Aorta (tissue), 5 donors: ENCODE results near the gene RASSF5. TPM values are rescaled to one million over a fixed set of nuclear protein-coding genes. Genes with fewer than 3 reads are reported as not detected.
"Not testable (repeated sequence)": the region's sequence is repeated elsewhere in the genome, so short reads cannot be mapped to it uniquely, and the experiment has no call there.

Experiments
- ATAC-seq: fragments of 200-7000 bp; cut with Tn5 transposase; one replicate; pipeline ENCODE4 v1.9.1; 2022; ENCODE audit warnings: moderate library complexity; ENCODE audit not compliant: low FRiP score
- DNase-seq, 2 donors: peaks; one replicate each; pipeline ENCODE4 v3.0.0-alpha.2; 2020
- H3K27ac ChIP-seq, 2 donors: one replicate each; pipeline ENCODE4 v1.5.1; 2013; ENCODE audit warnings: low read length in 2 of 2, mild to moderate bottlenecking in 2 of 2, moderate library complexity in 2 of 2, control low read depth in 1 of 2, inconsistent platforms in 1 of 2, low read depth in 1 of 2
- H3K27me3 ChIP-seq, 2 donors: one replicate each; pipeline ENCODE4 v1.6.1; 2013; ENCODE audit warnings: control low read depth in 1 of 2, low read length in 1 of 2, mild to moderate bottlenecking in 1 of 2, moderate library complexity in 1 of 2; ENCODE audit not compliant: insufficient read depth in 2 of 2, control insufficient read depth in 1 of 2
- H3K36me3 ChIP-seq, 2 donors: one replicate each; pipeline ENCODE4 v1.6.1; 2013; ENCODE audit warnings: control low read depth in 1 of 2, low read length in 1 of 2, mild to moderate bottlenecking in 1 of 2; ENCODE audit not compliant: insufficient read depth in 2 of 2, control insufficient read depth in 1 of 2
- H3K4me1 ChIP-seq, 2 donors: one replicate each; pipeline ENCODE4 v1.6.1; 2013; ENCODE audit warnings: low read length in 2 of 2, control low read depth in 1 of 2, mild to moderate bottlenecking in 1 of 2, moderate library complexity in 1 of 2; ENCODE audit not compliant: insufficient read depth in 2 of 2, control insufficient read depth in 1 of 2
- H3K4me3 ChIP-seq, 2 donors: one replicate each; pipeline ENCODE4 v1.5.1; 2013; ENCODE audit warnings: low read length in 2 of 2, control low read depth in 1 of 2, mild to moderate bottlenecking in 1 of 2
- H3K9me3 ChIP-seq: one replicate; pipeline ENCODE4 v1.6.1; 2013; ENCODE audit warnings: mild to moderate bottlenecking, low read length; ENCODE audit not compliant: control insufficient read depth
- WGBS, 2 donors: extraction: QIAGEN DNeasy Blood & Tissue Kit; methylation state at CpG; one replicate each; pipeline ENCODE4 v1.1.7; 2013; 5-methylcytosine and 5-hydroxymethylcytosine counted together
- intact Hi-C, 2 donors: fragments of 100-400 bp; cut with DNase I; formaldehyde crosslinking; loops; one replicate each; pipeline versions ENCODE4 v1.14.2 to v1.15.0; 2022
- polyA plus RNA-seq, 2 donors: library from polyadenylated mRNA; stranded (reverse); fragments of 200-250 nt; gene quantifications; one replicate each; pipeline ENCODE4 v1.2.3, GENCODE V29; 2013
- total RNA-seq, 2 donors: library from RNA; stranded (reverse); fragmentation: NEBNext Ultra II Directional; extraction: Animal tissue kit (Norgen Biotek cat#: 25700); gene quantifications; one replicate each; pipeline ENCODE4 v1.2.1, GENCODE V29; 2021
- donor health status: healthy with polysubstance abuse.
- donor health status: Bipolar disorder and iron deficiency.
- donor health status: DM: no; HTN: no; CAD: no.
- donor health status: DM: no; HTN: no; CAD: no.
- donor health status: DM: yes; HTN: yes; CAD: no.

The RASSF5 gene
- total and polyA plus RNA-seq, 4 donors = 2.1 to 18.2 (median 9.9) TPM

DNA sequence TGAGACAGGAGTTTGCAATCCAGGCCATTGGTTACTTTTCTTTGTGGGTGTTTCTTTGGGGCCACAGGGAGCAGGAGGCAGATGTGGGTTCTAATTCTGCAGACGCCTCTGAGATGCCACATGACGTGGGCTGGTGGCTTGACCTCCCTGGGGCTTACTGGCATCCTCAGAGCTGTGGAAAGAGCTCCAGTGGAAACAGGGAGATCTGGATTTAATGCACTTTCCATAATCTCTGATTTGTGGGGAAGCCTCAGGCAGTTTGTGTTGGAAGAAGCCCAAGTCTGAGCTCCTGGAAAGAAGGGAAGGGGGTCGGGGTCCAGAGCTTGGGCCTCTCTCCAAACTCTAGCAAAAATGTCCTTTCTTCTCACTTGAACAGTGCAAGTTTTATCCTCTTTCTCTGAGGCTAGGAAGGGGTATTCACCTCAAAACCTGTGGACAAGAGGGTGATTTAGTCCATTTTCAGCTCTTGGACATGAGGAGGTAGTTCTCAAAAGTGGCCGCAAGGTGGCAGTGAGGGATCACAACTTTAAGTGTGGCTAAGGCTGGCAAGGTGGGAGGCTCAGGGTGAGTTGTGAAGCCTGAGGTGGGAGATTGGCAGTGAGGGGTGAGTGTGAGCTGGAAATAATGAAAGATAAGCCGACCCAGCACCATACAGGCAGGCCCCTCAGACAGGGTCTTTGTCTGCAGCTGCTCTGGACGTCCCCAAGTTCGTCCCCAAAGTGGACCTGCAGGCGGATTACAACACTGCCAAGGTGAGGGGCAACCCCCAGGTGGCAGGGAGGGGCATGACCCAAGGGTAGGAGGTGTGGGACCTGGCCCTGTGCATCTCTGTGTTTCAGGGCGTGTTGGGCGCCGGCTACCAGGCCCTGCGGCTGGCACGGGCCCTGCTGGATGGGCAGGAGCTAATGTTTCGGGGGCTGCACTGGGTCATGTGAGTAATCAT is 27.9 kb upstream of the RASSF5 start:
- WGBS, 2 donors = 72 to 76% methylated on average over 13 to 14 of the region's 14 CpGs
- H3K4me1 ChIP-seq = no peaks in the 10 kb centered on the region
- intact Hi-C loops = loop anchor here (5.0 to 10.0 kb wide), 2 partner anchors 185 to 433 kb away; no protein-coding TSS in a partner anchor
- H3K36me3 ChIP-seq = no peaks in the 10 kb centered on the region
- ATAC-seq (peak; percentile 53), DNase-seq (peak; percentile 71 to 88)
- no peaks in the 10 kb centered on the region for H3K27me3 ChIP-seq
- H3K4me3 ChIP-seq = no peak overlapping the region
- no peak overlapping the region for H3K27ac ChIP-seq
- no peaks in the 10 kb centered on the region for H3K9me3 ChIP-seq

DNA sequence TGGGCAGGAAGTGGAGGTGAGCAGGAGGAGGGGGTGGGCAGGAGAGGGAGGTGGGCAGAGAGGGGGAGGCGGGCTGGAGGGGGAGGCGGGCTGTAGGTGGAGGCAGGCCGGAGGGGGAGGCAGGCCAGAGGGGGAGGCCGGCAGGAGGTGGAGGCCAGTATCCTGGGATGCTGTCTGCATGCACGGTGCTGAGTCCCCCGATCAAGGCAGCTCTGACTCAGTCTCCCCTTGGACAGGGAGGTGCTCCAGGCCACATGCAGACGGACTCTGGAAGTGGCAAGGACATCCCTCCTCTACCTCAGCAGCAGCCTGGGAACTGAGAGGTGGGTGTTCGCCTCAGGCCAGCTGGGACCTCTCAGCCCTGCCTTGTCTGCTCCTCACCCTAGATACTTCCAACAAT is 27.1 kb upstream of the RASSF5 start:
- H3K4me1 ChIP-seq = no peaks in the 10 kb centered on the region
- ATAC-seq (no peak), DNase-seq (peak in 1 of 2 donors; percentile 66)
- H3K4me3 ChIP-seq = no peak overlapping the region
- H3K27me3 ChIP-seq = no peaks in the 10 kb centered on the region
- 88 to 92% methylated on average over 7 to 8 of the region's 8 CpGs for WGBS, 2 donors
- no peaks in the 10 kb centered on the region for H3K36me3 ChIP-seq
- H3K27ac ChIP-seq = no peak overlapping the region
- intact Hi-C loops = loop anchor here in 1 of 2 donors (10.0 kb wide), 1 partner anchor 185 kb away; no protein-coding TSS in a partner anchor
- no peaks in the 10 kb centered on the region for H3K9me3 ChIP-seq

DNA sequence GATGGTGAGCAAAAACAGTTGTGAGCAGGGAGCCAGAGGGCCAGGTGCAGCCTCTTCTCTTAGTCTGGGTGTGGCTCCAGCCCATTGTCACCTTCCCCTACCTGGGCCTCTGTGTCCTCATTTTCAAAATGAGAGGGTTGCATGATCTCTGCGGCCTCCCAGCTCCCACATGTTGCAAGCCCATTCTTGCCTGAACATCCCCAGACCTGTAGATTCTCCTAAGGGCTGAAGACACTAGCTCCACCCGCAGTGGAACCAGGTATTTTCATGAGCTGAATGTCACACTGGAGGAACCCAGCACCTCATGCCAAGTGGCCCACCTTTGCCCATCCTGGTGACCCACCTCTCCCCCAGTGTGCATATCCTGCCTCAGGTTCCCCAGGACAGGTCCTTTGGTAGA is 24.7 kb upstream of the RASSF5 start:
- H3K36me3 ChIP-seq = no peaks in the 10 kb centered on the region
- H3K4me3 ChIP-seq = no peak overlapping the region
- H3K9me3 ChIP-seq = no peaks in the 10 kb centered on the region
- no peaks in the 10 kb centered on the region for H3K27me3 ChIP-seq
- H3K27ac ChIP-seq = no peak overlapping the region
- 97 to 98% methylated on average over 2 of the region's 2 CpGs for WGBS, 2 donors
- no peaks in the 10 kb centered on the region for H3K4me1 ChIP-seq
- intact Hi-C loops = loop anchor here in 1 of 2 donors (10.0 kb wide), 1 partner anchor 182 kb away; no protein-coding TSS in a partner anchor
- DNase-seq (peak in 1 of 2 donors; percentile 32), ATAC-seq (no peak)

DNA sequence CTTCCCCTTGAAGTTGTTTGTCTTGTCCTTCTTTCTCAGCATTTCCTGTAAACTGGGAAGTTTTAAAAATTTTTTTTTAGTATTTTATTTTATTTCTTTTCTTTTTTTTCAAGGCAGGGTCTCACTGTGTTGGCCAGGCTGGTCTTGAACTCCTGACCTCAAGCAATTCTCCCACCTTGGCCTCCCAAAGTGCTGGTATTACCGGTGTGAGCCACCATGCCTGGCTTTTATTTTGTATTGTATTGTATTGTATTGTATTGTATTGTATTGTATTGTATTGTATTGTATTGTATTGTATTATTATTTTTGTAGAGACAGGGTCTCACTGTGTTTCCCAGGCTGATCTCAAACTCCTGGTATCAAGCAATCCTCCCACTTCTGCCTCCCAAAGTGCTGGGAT is 23.5 kb upstream of the RASSF5 start:
- H3K27me3 ChIP-seq, H3K36me3 ChIP-seq, H3K4me1 ChIP-seq, H3K9me3 ChIP-seq, ATAC-seq, H3K27ac ChIP-seq, H3K4me3 ChIP-seq, DNase-seq: not testable (repeated sequence)
- intact Hi-C loops = loop anchor here in 1 of 2 donors (10.0 kb wide), 1 partner anchor 181 kb away; no protein-coding TSS in a partner anchor
- 98 to 100% methylated on average over 1 of the region's 1 CpG for WGBS, 2 donors

DNA sequence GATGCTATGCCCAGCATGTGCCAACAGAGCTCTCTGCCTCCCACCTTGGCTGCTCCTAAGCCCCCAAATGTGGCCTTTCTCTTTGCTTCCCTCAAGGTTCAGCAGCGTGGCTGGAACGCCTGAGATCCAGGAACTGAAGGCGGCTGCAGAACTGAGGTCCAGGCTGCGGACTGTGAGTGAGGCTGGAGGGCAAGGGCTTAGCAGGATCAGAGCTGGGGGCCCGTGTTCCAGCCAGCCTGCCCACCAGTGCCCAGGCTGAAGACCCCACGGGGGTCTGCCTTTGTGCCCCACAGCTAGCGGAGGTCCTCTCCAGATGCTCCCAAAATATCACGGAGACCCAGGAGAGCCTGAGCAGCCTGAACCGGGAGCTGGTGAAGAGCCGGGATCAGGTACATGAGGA is 22.4 kb upstream of the RASSF5 start:
- intact Hi-C loops = loop anchor here in 1 of 2 donors (10.0 kb wide), 1 partner anchor 180 kb away; no protein-coding TSS in a partner anchor
- H3K36me3 ChIP-seq = no peaks in the 10 kb centered on the region
- no peak overlapping the region for H3K4me3 ChIP-seq
- no peaks in the 10 kb centered on the region for H3K9me3 ChIP-seq
- no peaks in the 10 kb centered on the region for H3K27me3 ChIP-seq
- no peak overlapping the region for H3K27ac ChIP-seq
- 94 to 95% methylated on average over 10 of the region's 10 CpGs for WGBS, 2 donors
- H3K4me1 ChIP-seq = no peaks in the 10 kb centered on the region
- DNase-seq (peak in 1 of 2 donors; percentile 55), ATAC-seq (no peak)

DNA sequence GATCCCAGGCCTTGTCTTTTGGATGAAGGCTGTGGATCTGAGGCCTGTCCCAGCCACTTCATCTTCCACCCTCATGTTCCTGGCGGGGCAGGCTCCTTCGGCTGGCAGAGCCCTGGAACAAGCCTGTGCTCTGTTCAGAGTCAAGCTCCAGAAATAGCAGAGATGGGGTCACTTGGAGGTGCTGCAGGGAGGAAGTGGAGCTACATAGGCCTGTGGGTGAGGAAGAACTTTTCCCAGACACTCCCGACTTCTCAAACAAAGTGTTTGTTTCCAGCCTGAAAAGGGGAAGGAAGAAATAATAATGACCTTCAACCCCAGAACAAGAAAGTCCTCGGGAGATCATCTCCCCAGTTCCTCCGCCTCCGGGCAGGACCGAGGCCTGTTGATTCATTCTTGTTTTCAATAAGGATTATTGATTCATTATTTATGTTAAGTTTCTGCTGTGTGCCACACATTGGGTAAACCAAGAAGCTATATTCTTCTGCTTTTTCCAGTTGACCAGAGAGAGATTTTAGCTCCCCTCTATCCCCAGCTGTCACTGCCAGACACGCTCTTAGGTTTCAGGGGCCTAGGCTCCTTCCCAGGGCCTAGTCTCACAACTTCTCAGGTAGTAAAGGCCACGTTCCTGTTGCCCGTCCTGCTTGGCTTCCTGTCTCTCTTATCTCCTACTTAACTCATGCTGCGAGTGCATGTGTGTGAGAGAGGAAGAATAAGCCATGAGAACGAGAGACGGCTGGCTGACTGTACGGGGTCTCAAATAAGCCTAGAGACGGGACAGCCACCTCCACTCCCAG is 20.1 kb upstream of the RASSF5 start:
- Histone ChIP-seq H3K27ac (no peak overlapping the region), H3K4me1 (no peaks in the 10 kb centered on the region), H3K9me3 (no peaks in the 10 kb centered on the region), H3K27me3 (no peaks in the 10 kb centered on the region), H3K4me3 (no peak overlapping the region), H3K36me3 (no peaks in the 10 kb centered on the region)
- WGBS, 2 donors = 80 to 81% methylated on average over 15 of the region's 15 CpGs
- intact Hi-C loops = loop anchor here in 1 of 2 donors (10.0 kb wide), 1 partner anchor 178 kb away; no protein-coding TSS in a partner anchor
- DNase-seq (peak in 1 of 2 donors; percentile 45), ATAC-seq (no peak)

DNA sequence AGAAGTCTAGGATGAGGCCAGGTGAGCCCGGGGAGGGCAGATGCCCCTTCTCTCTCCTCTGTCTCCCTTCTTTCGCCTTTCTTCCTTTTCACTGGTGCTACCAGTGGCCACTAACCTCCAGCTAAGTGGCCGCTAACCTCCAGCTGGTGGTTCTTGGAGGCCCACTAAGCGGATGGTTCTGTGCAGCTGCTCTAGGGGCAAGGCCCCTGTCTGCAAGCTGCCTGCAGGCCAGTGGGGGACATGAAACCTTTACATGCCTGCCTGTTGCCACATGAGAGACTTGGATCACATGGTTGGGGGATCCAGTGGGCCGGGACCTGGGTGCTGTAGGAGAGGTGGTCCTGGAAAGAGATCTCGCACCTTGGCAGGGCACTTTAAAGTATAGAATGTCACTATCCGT is 19.4 kb upstream of the RASSF5 start:
- WGBS, 2 donors = 94 to 95% methylated on average over 7 of the region's 7 CpGs
- intact Hi-C loops = loop anchor here in 1 of 2 donors (10.0 kb wide), 1 partner anchor 177 kb away; no protein-coding TSS in a partner anchor
- Histone ChIP-seq H3K4me3 (no peak overlapping the region), H3K4me1 (no peaks in the 10 kb centered on the region), H3K27me3 (no peaks in the 10 kb centered on the region), H3K36me3 (no peaks in the 10 kb centered on the region), H3K27ac (no peak overlapping the region), H3K9me3 (no peaks in the 10 kb centered on the region)
- no peak for DNase-seq
- no peak for ATAC-seq

DNA sequence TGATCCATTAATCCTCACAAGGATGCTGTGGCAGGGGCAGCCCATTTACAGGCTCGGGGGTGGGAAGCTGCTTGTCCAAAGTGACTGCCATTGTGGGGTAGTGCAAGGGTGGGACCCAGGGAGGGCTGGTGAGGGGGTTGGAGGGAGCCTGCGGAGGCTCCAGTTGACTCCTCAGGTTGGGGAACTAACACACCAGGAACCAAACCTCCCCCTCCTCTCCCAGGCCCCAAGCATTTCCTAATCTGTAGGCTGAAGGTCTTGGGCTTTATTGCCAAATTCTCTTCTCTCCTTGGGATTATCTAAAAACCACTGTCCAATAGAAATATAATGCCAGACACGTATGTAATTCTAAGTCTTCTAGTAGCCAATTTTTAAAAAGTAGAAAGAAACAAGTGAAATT is 18.9 kb upstream of the RASSF5 start:
- Histone ChIP-seq H3K27ac (no peak overlapping the region), H3K27me3 (no peaks in the 10 kb centered on the region), H3K9me3 (no peaks in the 10 kb centered on the region), H3K4me3 (no peak overlapping the region), H3K4me1 (no peaks in the 10 kb centered on the region), H3K36me3 (no peaks in the 10 kb centered on the region)
- WGBS, 2 donors = 85 to 90% methylated on average over 3 of the region's 3 CpGs
- DNase-seq = no peak
- no peak for ATAC-seq
- intact Hi-C loops = loop anchor here in 1 of 2 donors (10.0 kb wide), 1 partner anchor 176 kb away; no protein-coding TSS in a partner anchor
